ENCODE data around the gene LAD1.

Gene LAD1

GRCh38 chr1:201359031-201359872, 39.9 kb downstream of the LAD1 start:
- no peak for TF ChIP-seq CTCF (conservative IDR thresholded peaks at IDR 0.05; ENCODE audit: low read depth)
- POLR2A ChIA-PET (ENCODE audit: low non-redundant PET), result no interaction called here
- no peak for DNase-seq (ENCODE audit: low spot score)
- H3K27ac ChIP-seq, result peak overlapping the region; percentile 6; the same call in 1 of the 2 replicates
- CTCF ChIA-PET, result interaction anchor here (0.8 to 7.3 kb wide), 6 partner anchors 11 to 273 kb away, joined by 3 to 132 read pairs (median 12); no protein-coding TSS in a partner anchor

DNA sequence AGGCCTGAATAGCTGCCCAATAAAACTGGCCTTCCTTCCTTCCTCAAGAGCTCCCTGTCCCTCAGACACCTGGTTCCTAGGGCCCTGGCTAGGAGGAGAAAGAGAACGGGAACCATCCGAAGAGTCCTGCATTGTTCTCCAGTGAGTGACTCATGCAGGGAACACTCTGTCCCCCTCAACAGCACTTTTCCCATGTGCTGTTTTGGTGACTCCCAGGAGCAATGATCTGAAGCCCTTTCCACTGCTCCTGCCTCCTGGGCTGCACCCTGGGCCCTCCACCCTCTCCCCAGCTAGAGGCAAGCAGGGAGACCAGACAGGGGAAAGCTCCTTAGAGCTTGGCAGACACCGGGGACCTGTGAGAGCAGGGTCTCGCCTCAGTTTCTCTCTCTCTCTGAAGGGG, 40.5 kb downstream of the LAD1 start:
- TF ChIP-seq CTCF (conservative IDR thresholded peaks at IDR 0.05; ENCODE audit: low read depth), result no peak
- POLR2A ChIA-PET (ENCODE audit: low non-redundant PET), result no interaction called here
- CTCF ChIA-PET, result interaction anchor here (0.5 to 7.3 kb wide), 6 partner anchors 11 to 220 kb away, joined by 3 to 132 read pairs (median 4); no protein-coding TSS in a partner anchor
- peak overlapping the region; percentile 6; the same call in 1 of the 2 replicates for H3K27ac ChIP-seq
- no peak for DNase-seq (ENCODE audit: low spot score)

DNA sequence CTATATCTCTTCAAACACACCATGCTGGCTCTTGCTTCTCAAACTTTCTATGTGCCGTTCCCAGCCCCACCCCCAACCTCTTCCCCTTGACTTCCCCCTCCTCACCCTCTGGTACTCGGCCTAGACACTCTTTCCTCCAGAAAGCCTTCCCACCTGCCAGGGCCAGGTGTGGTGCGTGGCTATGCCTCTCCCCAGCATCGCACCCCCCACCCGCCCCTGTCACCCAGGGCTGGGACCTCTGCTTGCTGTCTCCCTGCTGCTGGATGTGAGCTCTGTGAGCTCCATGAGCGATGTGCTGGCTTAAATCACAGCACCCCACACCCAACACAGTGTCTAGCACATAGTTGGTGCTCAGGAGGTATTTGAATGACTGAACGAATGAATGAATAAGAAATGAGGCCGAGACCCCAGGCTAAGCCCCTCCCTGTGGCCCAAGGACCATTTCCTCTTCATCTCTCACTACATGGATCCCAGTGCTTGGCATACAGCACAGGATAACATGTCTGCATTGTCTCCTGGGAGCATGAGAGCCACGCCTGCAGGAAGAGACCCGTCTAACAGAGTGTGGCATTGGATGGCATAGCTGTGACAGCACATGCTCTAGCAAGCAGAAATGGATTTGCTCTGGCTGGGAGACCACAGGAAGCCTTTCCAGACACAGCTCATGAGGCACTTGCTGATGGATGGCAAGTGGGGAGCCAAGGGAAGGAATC, 41.3 kb downstream of the LAD1 start:
- ChIA-PET CTCF (interaction anchor here (0.6 to 7.3 kb wide), 4 partner anchors 10 to 104 kb away, joined by 3 to 132 read pairs (median 12); no protein-coding TSS in a partner anchor), POLR2A (ENCODE audit: low non-redundant PET) (no interaction called here)
- H3K27ac ChIP-seq, result no peak overlapping the region
- no peak for DNase-seq (ENCODE audit: low spot score)
- TF ChIP-seq CTCF (conservative IDR thresholded peaks at IDR 0.05; ENCODE audit: low read depth), result no peak

GRCh38 chr1:201357211-201357610, 41.9 kb downstream of the LAD1 start:
- TF ChIP-seq CTCF (conservative IDR thresholded peaks at IDR 0.05; ENCODE audit: low read depth), result no peak
- no peak overlapping the region for H3K27ac ChIP-seq
- ChIA-PET CTCF (interaction anchor here (7.3 kb wide), 1 partner anchor 9 kb away, joined by 132 read pairs; no protein-coding TSS in a partner anchor), POLR2A (ENCODE audit: low non-redundant PET) (no interaction called here)
- DNase-seq (ENCODE audit: low spot score), result no peak

GRCh38 chr1:201356701-201357100, 42.4 kb downstream of the LAD1 start:
- ChIA-PET CTCF (interaction anchor here (7.3 kb wide), 1 partner anchor 9 kb away, joined by 132 read pairs; no protein-coding TSS in a partner anchor), POLR2A (ENCODE audit: low non-redundant PET) (no interaction called here)
- DNase-seq (ENCODE audit: low spot score), result no peak
- no peak overlapping the region for H3K27ac ChIP-seq
- TF ChIP-seq CTCF (conservative IDR thresholded peaks at IDR 0.05; ENCODE audit: low read depth), result no peak

DNA sequence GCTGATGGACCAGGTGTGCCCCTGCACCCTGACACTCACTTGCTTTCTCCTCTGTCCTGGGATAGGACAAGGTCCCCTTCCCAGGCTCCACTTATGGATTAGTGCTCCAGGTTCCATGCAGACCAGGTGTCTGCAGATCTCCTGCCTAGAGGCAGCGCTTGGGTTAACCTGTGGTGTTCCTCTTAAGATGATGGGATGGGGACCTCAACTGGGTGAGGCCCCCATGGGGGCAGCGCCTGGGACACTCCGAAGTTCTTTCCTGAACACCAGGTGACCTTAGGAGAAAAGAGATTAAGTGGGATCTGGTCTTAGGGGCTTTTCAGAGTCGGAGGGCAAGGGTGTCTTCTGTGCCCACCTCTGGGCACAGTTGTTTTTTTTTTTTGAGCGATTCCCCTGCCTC, 42.9 kb downstream of the LAD1 start:
- no peak for DNase-seq (ENCODE audit: low spot score)
- ChIA-PET CTCF (interaction anchor here (4.0 kb wide), 1 partner anchor 102 kb away, joined by 21 read pairs; no protein-coding TSS in a partner anchor), POLR2A (ENCODE audit: low non-redundant PET) (no interaction called here)
- no peak for TF ChIP-seq CTCF (conservative IDR thresholded peaks at IDR 0.05; ENCODE audit: low read depth)
- H3K27ac ChIP-seq, result no peak overlapping the region
